Nucleus accumbens (tissue), 56 donors: ENCODE data around the gene TAOK2.

ENCODE experiments used
- DNase-seq, 56 donors: peaks; one replicate each; lab custom pipeline; 2025; lab: John Stamatoyannopoulos, UW

TAOK2 gene

DNA sequence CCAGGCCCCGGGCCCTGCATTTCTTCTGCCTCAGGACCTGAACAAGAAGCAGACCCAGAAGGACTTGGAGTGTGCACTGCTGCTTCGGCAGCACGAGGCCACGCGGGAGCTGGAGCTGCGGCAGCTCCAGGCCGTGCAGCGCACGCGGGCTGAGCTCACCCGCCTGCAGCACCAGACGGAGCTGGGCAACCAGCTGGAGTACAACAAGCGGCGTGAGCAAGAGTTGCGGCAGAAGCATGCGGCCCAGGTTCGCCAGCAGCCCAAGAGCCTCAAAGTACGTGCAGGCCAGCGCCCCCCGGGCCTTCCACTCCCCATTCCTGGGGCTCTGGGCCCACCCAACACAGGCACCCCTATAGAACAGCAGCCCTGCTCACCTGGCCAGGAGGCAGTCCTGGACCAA is 12.6 kb downstream of the TAOK2 start:
- DNase-seq, result no peak

DNA sequence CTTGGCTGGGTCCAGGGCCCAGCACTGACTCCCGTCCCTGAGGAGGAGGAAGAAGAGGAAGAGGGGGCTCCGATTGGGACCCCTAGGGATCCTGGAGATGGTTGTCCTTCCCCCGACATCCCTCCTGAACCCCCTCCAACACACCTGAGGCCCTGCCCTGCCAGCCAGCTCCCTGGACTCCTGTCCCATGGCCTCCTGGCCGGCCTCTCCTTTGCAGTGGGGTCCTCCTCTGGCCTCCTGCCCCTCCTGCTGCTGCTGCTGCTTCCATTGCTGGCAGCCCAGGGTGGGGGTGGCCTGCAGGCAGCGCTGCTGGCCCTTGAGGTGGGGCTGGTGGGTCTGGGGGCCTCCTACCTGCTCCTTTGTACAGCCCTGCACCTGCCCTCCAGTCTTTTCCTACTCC is 13.3 kb downstream of the TAOK2 start:
- no peak for DNase-seq

DNA sequence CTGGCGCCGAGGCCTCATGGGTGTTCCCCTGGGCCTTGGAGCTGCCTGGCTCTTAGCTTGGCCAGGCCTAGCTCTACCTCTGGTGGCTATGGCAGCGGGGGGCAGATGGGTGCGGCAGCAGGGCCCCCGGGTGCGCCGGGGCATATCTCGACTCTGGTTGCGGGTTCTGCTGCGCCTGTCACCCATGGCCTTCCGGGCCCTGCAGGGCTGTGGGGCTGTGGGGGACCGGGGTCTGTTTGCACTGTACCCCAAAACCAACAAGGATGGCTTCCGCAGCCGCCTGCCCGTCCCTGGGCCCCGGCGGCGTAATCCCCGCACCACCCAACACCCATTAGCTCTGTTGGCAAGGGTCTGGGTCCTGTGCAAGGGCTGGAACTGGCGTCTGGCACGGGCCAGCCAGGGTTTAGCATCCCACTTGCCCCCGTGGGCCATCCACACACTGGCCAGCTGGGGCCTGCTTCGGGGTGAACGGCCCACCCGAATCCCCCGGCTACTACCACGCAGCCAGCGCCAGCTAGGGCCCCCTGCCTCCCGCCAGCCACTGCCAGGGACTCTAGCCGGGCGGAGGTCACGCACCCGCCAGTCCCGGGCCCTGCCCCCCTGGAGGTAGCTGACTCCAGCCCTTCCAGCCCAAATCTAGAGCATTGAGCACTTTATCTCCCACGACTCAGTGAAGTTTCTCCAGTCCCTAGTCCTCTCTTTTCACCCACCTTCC is 13.9 kb downstream of the TAOK2 start:
- no peak for DNase-seq

DNA sequence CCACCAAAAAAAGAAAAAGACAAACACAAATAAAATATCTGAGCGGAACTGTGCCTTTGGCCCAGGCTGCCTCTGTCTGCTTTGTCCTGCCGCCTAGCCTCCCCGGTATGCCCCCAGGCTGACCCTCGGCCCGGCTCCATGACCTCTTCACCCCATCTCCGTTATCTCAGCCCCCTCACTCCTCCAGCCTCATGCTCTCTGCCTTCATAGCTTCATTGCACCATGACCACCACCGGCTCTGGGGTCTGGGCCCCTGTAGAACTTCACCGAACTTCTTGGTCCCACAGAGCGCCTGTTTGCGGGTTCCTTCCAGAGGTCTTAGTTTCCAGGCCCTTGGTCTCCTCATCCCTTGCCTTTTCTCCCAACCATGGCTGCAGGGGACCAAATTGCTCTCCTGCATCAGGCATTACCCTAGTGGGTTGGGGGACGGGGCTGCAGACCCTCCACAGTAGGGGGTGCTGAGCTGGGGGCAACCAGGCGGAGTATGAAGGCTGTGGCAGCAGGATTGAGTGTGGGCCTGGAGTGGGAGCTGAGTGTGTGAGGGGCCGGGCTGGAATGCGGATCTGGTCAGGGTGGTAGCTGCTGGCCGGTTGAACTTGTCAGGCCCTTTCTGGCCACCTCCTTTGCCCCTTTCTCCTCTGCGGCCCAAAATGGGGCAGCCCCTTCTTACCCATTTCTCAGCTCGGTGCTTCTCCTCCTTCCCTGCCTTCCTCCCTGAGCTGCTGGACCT is 14.8 kb downstream of the TAOK2 start:
- no peak for DNase-seq

DNA sequence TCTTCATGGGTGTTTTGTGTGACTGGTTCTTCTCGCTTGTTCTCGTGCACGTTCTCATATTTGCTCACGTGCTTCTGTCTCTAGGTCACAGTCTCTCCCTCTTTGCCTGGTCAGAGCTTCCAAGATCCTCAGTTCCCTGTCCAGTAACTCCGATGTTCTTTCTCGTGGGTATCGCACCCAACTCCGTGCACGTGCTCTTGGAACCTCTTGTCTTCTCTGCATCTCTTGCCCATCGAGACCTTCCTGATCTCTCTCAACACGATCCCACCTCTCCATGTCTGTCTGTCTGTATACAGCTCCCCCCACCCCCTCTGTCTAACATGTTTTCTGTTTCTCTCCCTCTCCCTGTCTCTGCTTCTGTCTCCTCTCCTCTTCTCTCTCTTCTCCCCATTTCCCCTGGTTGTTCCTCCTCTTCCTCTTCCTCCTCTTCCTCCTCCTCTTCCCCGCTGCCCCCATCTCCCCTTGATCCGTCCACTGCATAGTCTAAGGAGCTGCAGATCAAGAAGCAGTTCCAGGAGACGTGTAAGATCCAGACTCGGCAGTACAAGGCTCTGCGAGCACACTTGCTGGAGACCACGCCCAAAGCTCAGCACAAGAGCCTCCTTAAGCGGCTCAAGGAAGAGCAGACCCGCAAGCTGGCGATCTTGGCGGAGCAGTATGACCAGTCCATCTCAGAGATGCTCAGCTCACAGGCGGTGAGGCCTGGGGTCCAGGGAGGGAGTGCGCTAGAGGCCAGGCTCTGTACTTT is 15.6 kb downstream of the TAOK2 start:
- DNase-seq, result no peak

DNA sequence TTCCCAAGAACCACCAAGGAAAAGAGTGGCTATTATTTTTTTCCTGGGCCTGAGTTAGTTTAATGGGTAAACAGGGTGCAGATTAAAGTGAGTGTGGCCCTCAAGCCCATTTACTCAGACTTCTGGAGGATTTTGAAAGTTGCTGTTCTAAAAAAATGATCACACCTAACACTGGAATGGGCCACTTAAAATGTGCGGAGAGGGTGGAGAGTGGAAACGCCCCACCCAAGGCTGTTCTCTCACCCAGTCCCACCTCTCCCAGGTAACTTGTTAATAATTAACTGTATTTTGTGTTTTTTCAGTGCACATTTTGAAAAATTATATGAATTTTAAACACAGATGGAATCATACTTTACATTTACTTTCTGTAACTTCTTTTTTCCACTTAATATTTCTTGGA is 16.4 kb downstream of the TAOK2 start:
- no peak for DNase-seq

DNA sequence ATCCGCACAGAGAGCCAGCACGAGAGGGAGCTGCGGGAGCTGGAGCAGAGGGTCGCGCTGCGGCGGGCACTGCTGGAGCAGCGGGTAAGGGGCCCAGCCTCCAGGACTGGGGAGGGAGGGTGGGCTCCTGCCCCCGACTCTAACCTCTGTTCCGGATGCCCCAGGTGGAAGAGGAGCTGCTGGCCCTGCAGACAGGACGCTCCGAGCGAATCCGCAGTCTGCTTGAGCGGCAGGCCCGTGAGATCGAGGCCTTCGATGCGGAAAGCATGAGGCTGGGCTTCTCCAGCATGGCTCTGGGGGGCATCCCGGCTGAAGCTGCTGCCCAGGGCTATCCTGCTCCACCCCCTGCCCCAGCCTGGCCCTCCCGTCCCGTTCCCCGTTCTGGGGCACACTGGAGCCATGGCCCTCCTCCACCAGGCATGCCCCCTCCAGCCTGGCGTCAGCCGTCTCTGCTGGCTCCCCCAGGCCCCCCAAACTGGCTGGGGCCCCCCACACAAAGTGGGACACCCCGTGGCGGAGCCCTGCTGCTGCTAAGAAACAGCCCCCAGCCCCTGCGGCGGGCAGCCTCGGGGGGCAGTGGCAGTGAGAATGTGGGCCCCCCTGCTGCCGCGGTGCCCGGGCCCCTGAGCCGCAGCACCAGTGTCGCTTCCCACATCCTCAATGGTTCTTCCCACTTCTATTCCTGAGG is 17.4 kb downstream of the TAOK2 start:
- no peak for DNase-seq

DNA sequence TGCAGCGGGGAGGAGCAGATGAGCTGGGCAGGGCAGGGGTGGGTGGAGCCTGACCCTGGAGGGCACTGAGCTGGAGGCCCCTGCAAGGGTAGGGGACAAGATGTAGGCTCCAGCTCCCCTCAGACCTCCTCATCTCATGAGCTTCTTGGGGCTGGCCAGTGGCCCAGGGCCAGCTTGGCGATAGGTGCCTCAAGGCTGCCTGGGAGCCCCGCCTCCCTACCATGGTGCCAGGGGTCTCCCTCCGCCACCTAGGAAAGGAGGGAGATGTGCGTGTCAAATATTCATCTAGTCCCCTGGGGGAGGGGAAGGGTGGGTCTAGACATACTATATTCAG is 17.9 kb downstream of the TAOK2 start:
- DNase-seq, result no peak

DNA sequence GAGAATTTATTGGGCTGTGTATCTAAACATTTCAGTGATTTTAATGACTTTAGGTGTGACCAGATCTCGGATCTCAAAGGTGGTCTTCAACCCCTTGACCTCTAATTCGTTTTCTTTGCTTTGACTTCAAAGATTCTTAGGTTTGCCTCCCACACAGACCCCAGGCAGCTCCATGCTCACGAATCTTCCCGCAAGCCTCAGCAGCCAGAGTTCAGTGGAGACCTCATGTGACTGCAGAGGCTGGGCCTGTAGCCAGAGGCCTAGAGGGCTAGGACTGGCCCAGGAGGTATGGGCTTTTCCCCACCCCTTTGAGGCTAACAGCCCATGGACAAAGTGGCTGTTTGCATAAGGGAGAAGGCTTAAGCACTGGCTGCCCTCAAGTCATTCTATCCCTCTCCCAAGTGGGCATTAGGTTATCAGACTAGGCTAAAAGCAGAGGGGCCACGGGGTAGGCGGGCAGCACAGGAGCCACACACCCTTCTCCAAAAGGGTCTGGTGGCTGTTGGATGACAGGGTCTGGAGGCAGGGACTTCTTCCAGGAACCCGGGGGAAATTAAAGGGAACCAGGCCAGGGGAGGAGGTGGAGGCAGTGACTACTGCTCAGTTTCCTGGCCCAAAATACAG is 18.8 kb downstream of the TAOK2 start:
- no peak for DNase-seq

DNA sequence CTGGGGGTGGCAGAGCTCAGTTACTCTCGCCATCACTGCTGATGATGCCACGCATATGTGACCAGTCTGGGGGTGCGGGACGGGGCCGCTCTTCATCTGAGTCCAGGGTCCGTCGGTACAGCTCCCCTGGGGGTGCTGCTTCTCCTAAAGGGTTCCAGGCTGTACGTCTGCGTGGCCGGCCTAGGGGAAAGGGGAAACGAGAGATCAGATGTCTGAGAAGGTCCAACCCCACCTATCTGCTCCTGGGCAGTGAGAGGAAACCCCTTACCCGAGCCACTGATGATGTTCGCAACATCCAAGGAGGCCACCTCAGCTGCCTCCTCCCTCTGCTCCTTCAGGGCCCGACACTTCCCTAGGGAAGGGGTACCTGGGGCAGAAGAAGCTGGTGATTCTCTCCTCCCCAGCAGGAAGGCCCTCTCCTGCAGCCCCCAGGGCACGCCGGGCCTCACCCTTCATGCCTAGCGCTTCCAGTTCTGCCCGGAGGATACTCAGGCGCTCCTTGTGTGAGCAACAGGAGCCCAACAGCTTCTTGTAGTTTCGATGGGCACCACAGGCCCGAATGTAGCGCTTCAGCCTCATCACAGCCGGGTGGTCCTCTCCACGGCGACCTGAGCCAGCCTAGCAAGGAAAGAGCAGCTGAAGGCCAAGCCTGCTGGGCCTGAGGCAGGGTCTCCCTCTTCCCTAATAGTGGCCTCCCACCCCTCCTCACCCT is 19.7 kb downstream of the TAOK2 start:
- no peak for DNase-seq

DNA sequence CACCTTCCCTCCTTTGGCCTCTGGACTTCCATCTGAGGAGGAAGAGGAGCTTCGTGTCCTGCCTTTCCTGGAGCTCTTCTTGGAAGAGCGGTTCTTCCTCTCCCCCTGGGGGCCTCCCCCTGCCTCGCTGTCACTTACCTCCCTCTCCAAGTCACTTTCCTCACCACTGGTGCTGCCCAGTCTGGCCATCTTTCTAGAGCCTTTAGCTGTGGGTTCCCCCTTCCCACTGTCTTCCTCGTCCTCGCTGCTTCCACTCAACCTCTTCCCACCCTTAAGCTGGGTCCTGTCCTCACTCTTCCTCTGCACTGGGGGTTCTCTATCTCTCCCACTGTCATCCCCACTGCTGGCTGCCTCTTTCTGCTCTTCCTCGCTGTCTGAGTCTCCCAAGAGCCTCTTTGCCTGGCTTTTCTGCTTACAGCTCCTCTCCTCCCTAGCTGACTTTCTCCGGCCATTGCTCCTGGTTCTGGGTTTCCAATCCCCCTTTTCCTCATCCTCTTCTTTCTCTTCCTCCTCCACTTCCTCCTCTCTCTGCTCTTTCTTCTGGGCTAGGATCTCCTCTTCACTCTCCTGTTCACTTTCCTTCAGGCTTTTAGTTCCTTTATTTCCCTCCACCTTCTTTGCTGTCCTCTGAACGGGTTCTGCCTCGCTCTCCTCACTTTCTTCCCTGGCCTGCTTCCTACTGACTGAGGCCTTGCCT is 20.4 kb downstream of the TAOK2 start:
- no peak for DNase-seq

DNA sequence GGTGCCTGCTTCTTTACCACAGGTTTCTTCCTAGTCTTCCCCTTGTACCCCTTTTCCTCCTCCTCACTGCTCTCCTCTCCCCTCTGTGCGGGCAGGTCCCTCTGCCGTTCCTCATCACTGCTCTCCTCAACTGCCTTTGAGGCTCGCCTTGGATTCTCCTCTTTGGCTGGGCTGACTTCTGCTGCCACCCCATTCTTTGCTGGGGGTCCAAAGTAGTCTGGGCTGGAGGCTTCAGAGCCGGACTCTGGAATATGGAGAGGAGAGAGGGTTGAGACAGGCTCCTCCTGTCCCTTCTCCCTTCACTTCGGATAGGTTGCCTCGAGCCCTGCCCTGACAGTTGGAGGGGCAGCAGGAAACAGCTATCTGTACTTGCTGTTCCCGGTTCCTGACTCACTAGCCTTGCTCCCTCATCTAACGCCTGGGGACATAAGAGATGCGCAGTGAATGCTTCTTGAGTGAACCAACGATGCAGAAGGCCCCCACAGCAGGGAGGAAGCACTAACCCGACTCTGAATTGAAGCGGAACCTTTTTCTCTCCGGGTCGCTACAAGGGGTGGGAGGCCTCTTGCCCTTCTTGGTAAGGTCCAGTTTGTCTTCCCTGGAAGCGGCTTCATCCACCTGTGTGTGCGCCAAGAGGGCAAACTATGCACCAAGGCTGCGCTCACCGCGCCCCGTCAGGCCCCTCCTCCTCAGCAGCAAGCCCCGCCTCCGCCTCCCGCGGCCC is 21.1 kb downstream of the TAOK2 start:
- DNase-seq, result peak in 7 of 56 donors; percentile 40 to 72 (median 60)

DNA sequence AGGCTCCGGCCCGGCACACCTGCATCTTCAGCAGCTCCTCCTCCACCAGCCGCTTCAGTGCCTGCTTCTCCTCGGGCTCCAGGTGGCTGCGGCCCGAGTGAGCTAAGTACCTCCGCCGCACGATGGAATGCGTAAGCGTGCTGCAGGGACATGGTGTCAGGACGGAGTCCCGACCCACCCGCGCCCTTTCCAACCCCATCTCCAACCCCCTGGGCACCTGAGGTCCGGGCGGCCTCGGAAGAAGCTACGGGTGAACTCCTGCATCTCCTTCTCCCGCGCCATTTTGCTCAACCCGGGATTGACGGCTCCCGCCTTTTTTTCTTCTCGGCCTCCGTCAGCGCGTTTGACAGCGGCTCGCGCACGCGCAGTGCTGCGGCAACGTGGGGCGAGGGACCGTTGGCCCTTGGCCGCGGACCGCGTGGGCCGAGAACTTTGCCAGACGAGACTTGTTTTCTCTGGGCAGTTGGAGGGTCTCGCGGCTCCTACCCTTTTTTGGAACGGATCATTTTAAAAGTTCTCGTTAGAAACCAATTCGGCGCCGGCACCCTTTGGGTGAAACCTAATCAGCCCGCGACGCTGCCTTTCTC is 21.7 kb downstream of the TAOK2 start, which contains the start of gene HIRIP3:
Gene HIRIP3 (minus strand): TSS at position 294 of the 587 bp plus-strand sequence. CDS start 12 bp downstream, at position 282.
- DNase-seq, result peak in 54 of 56 donors; percentile 32 to 94 (median 83)

DNA sequence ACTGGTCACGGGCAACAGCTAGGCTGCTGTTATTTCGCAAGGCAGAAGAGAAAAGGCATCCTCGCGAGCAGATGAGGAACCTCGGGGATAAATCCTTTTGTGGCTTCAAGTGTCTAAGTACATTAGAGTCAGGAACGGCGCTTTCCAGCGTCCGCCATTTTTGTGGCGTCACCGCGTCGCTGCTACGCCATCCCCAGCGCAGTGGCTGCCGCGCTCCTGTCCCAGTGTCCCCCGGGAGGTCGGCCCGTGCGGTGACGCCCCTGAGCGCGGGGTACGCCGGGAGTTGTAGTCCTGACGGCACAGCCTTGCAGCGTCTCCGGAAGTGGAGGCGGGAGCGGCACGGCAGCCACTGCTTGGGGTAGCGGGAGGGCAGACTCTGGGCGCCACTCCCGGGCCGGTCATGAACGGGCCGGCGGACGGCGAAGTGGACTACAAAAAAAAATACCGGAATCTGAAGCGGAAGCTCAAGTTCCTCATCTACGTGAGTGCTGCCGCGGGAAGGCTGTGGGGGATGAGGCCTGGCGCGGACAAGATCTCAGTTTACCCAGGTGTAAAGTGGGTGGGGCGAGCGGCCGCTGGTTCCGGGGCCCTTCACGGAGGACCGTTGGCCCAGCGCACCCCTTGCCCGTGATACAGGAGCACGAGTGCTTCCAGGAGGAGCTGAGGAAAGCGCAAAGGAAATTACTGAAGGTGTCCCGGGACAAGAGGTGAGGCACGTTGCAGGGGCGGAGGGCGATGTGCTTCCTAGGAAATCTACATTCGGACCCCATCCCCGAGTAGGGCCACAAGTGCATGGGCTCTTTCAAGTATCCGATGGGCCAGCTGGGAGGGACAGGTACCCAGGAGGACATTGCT is 22.5 kb downstream of the TAOK2 start, which contains the start of gene INO80E:
Gene INO80E (plus strand): TSS at position 331 of the 855 bp plus-strand sequence. CDS start 70 bp downstream, at position 401.
- DNase-seq, result peak; percentile 82 to 100 (median 98)

DNA sequence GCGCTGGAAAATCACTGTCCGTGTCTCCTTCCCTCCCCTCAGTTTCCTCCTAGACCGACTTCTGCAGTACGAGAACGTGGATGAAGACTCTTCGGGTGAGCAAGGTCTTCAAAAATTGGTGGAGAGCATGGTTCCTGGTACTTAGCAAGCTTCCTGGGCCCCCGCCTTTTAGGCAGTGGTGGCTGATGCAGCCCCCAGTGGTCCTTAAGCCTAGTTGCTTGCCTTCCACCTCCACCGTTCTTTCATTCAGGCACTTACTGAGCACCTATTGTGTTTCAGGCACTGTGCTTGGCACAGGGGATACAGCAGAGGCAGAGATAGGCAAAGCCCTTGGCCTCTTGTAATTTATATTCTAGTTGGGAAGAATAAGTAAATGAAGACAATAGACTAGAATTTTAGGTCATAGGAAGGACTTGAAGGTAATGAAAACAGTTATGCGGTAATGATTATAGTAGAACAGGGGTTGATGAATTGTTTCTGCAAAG is 23.1 kb downstream of the TAOK2 start:
- DNase-seq, result no peak

DNA sequence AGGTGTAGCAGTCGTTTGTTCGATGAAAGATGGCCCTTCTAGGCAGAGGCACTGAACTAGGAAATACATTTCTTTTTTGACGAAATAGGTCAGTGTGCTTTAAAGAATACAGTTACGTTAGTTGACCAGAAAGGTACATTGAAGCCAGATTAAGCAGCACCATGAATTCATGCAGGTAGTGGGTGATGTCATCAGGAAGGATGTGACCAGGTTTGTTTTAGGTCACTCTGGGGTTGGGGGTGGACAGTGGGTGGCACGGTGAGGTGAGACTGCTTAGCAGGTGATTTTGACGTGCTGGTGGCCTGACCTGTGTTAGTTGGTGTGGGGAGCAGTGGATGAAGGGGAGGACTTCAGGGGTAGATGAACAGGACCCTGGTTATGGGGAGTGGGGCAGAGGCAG is 25.9 kb downstream of the TAOK2 start:
- no peak for DNase-seq
